CD1c-positive myeloid dendritic cell (primary cell): ENCODE measurements around the gene FAM193B.

ENCODE experiments used
- DNase-seq: peaks from one replicate; pipeline ENCODE4 v3.0.0-alpha.2; 2016; ENCODE audit errors: extremely low spot score

The FAM193B gene

DNA sequence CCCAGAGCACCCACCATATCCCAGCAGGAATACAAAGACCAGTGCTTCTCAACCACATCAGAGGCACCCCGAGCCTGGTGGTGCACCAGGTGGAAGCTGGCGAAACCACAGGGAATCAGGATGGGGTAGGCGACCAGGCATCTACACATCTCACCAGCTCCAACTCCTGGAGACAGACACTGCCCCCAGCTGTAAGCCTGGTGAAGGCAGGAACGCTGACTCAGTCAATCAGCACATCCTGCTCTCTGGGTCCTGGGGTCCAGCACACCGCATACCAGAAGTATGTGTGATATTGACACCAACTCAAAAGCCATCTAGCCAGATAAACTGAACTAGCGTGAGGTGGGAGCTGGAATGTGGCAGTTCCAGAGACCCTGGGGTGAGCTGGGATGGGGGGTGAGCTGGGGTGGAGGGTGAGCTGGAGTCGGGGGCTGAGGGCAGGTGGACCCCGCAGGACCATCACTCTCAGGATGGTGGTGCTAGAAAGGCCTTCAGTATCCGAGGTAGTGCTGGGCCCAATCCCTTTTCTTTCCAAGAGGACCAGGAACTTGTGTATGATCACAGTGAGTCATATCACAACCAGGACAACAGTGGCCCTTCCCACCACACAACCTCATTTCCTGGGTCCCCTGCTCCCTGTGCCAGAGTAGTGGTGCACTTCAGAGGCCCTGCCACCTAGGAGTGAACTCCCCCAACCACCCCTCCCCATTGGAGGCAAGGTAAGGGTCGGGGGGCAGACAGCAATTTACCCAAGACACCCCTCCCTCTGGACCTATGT is 83.4 kb downstream of the FAM193B start:
- DNase-seq = peak; percentile 48
